BE2C (cell line): ENCODE data around the gene PRDM15.

Experiments
- DNase-seq: peaks from one replicate; pipeline ENCODE4 v3.0.0-alpha.2; 2020
- H3K27me3 ChIP-seq: fragments of 250-450 bp; sonication (Bioruptor Pico); 2 replicates; pipeline ENCODE4 v1.5.1; 2020; ENCODE audit warnings: mild to moderate bottlenecking
- H3K36me3 ChIP-seq: fragments of 250-450 bp; sonication (Bioruptor Pico); 2 replicates; pipeline ENCODE4 v1.5.1; 2020; ENCODE audit warnings: mild to moderate bottlenecking
- H3K4me1 ChIP-seq: fragments of 250-450 bp; sonication (Bioruptor Pico); 2 replicates; pipeline ENCODE4 v1.5.1; 2020
- H3K4me3 ChIP-seq: 2 replicates; pipeline ENCODE4 v1.5.1; 2011; ENCODE audit warnings: low read depth, low read length
- H3K9me3 ChIP-seq: fragments of 250-450 bp; sonication (Bioruptor Pico); 2 replicates; pipeline ENCODE4 v1.5.1; 2020
- CTCF ChIP-seq: IDR thresholded peaks from 2 replicates; pipeline ENCODE4 v1.5.1; 2012; ENCODE audit warnings: mild to moderate bottlenecking, low read depth, low read length

PRDM15 gene

GRCh38 chr21:41840880-41841279 lies 38.3 kb downstream of the PRDM15 start:
- H3K36me3 ChIP-seq = peaks cover 15% of the 10 kb centered on the region
- no peaks in the 10 kb centered on the region for H3K27me3 ChIP-seq
- no peak for TF ChIP-seq CTCF
- no peaks in the 10 kb centered on the region for H3K9me3 ChIP-seq
- no peak overlapping the region for H3K4me3 ChIP-seq
- no peak for DNase-seq
- H3K4me1 ChIP-seq = no peaks in the 10 kb centered on the region

- Histone ChIP-seq H3K36me3 (peaks cover 15% of the 10 kb centered on the region), H3K9me3 (no peaks in the 10 kb centered on the region), H3K4me1 (no peaks in the 10 kb centered on the region), H3K27me3 (no peaks in the 10 kb centered on the region), H3K4me3 (no peak overlapping the region)
- TF ChIP-seq CTCF = no peak
- DNase-seq = no peak
Observed at GRCh38 chr21:41839387-41840000, 39.6 kb downstream of the PRDM15 start.

GRCh38 chr21:41837756-41838297 lies 41.3 kb downstream of the PRDM15 start:
- Histone ChIP-seq H3K36me3 (peaks cover 15% of the 10 kb centered on the region), H3K9me3 (no peaks in the 10 kb centered on the region), H3K4me3 (no peak overlapping the region), H3K4me1 (no peaks in the 10 kb centered on the region), H3K27me3 (no peaks in the 10 kb centered on the region)
- TF ChIP-seq CTCF = no peak
- no peak for DNase-seq

- DNase-seq = no peak
- no peak overlapping the region for H3K4me3 ChIP-seq
- H3K9me3 ChIP-seq = no peaks in the 10 kb centered on the region
- no peaks in the 10 kb centered on the region for H3K27me3 ChIP-seq
- TF ChIP-seq CTCF = no peak
- H3K36me3 ChIP-seq = peaks cover 15% of the 10 kb centered on the region
- no peaks in the 10 kb centered on the region for H3K4me1 ChIP-seq
Observed at GRCh38 chr21:41836166-41837015, 42.8 kb downstream of the PRDM15 start.

- no peaks in the 10 kb centered on the region for H3K9me3 ChIP-seq
- H3K4me1 ChIP-seq = no peaks in the 10 kb centered on the region
- H3K36me3 ChIP-seq = peaks cover 15% of the 10 kb centered on the region
- H3K27me3 ChIP-seq = no peaks in the 10 kb centered on the region
- DNase-seq = no peak
- H3K4me3 ChIP-seq = no peak overlapping the region
- no peak for TF ChIP-seq CTCF
Observed at GRCh38 chr21:41835711-41836154, 43.4 kb downstream of the PRDM15 start.
